Effector CD4-positive, alpha-beta T cell (primary cell): Measurements from ENCODE around the gene SORBS1.
A peak's percentile ranks its signal among the peaks of the same experiment; 100 is the strongest.

Experiments used
- DNase-seq: peaks from one replicate; pipeline ENCODE4 v3.0.0-alpha.2; 2020

Gene SORBS1

DNA sequence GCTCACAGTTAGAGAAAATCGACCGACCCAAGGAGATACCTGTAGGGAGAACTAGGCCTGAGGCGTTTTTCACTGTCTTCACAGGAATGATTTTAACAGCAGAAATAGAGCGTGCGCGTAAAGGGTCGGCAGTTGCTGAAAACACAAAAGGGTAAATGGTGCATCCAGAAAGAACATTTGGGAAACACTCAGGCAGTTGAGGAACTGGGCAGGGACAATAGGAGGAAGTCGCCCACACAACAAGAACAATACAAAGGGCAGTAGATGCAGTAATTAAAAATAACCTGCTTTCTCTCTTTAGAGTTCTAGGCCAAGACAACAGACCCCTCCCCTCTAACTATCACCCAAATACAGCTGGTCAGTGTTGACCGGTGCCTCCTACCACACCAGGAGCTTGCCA lies 126.6 kb downstream of the SORBS1 start:
- DNase-seq: no peak

DNA sequence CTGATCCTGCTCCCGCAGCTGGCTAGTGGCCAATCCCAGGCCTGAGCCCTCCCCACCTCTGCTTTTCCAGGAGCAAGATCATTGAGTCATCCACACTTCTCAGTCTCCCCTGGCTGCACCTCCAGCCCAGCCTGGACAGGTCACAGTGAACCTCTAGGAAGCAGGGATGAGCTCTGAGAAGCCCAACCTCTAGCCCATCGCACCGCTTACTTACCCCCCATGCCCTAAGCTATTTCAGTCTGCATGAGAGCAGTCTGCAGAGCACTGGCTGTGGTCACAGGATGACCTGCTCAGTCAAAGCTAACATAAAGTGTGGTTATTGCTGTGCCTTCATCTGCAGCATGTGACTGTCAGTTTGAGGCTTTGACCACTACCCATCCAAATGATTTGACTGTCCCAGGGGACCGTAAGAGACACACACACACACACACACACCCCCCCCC lies 129.2 kb downstream of the SORBS1 start:
- DNase-seq: no peak

DNA sequence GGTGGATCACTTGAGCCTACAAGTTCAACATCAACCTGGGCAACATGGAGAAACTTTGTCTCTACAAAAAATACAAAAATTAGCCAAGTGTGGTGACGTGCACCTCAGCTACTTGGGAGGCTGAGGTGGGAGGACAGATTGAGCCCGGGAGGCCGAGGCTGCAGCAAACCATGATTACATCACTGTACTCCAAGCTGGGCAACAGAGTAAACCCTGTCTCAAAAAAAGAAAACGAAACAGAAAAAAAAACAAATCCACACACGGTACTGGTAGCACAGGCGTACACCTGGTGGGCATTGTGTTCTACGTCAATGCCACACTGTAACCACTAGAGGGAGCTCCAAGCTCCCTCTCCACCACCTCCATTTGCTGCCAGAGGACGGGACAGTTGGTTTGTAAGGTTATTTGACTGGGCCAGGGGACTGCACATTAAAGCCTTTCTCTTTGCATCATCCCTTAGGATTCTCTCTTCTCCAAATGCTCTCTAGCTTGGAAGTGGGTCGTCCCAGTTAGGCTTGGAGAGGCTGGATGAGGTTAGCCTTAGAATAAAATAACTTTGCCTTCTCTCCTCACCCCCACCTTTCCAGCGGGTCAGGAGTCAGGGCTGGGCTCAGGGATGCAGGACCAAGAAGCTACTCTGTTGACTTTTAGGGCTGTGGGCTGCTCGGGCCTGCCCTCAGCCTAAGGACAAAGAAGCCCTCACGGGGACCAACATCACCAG lies 130.8 kb downstream of the SORBS1 start:
- DNase-seq: peak; percentile 15

DNA sequence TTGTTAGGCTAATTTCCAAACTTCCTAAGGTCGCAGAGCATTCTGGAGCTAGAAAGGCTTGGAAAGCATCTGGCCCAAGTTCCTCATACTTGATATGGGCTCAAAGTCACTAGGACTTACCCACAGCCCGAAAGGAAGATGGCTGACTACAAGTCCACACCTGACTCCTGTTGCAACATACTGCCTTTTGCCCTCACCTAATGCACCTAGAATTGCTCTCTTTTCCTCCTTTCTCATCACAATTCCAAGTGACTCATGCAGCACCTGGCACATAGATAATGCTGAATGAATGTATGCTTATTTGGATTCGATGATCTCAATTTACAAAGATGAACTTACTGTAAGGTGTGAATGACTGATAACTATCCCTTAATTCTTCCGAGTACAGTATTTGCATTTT lies 131.5 kb downstream of the SORBS1 start:
- no peak for DNase-seq

DNA sequence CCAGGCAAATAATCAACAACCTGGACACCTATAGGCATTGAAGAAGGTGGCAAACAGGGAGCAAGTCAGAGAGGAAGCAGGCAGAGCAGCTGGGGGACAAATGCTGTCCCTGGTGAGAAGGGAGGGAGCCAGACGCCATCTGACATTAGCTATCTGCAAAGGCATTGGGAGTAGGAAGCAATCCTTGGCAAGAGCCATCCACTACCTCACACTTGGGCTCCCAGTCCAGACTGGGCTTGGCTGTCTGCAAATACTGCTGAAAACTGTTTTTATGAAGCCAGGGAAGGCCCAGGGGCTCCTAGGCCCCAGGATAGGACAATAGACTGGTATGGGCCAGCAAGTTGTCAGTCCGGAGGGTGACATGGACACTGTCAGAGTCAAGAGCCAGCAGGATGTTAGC lies 132.5 kb downstream of the SORBS1 start:
- DNase-seq: no peak

DNA sequence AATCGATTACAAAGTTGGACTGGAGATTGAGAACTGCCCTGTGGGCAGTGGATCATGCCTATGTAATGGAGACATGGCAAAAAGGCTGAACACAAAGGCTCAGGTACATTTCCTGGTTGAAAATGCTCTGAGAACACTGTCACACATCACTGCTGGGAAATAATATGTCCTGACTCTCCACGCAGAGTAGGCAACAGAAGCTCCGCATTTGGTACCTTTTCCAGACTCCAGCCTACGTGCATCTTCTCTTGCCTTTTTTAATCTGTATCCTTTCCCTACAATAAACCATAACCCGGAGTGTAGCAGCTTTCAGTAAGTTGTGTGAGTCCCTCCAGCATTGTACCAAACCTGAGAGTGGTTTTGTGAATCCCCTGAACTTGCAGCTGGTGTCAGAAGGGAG lies 134.7 kb downstream of the SORBS1 start:
- DNase-seq: no peak

DNA sequence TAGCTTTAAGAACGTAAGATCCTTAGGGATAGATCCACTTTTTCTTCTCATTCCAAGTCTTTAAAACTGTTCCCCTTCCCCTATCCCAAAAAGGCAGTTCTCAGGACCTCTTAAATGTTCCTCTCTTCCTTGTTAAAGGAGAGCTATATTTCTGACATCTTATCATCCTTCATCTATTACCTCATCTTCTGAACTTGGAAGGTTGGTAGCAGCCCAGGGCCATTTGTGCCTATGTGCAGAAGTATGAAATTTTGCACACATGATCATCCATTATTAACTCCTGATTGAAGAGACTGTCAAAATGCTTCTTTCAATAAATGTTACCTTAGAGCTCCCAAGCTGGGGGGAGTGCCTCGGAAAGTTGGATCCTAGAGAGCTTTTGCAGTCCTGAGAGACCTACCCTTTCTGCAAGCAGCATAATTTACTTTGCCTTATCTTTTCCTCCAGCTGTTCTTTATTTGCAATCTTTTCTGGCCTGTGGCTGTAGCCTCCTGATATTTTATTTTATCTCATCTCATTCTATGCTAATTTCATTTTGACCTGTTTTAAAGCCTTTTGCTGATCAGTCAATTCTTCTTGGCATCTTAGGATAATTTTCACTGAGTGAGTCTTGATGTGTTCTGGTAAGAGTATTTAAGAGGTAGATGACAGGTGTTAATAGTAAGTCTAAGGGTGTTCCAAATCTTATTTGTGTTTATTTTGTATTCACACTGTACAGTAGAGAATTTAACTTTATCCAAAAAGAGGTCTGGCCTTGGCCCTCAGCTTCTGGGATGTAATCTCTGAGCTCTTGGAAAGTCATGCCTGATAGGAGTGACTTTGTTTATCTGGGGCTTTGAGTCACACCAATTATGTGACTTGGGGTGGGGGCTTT lies 135.3 kb downstream of the SORBS1 start:
- DNase-seq: no peak

DNA sequence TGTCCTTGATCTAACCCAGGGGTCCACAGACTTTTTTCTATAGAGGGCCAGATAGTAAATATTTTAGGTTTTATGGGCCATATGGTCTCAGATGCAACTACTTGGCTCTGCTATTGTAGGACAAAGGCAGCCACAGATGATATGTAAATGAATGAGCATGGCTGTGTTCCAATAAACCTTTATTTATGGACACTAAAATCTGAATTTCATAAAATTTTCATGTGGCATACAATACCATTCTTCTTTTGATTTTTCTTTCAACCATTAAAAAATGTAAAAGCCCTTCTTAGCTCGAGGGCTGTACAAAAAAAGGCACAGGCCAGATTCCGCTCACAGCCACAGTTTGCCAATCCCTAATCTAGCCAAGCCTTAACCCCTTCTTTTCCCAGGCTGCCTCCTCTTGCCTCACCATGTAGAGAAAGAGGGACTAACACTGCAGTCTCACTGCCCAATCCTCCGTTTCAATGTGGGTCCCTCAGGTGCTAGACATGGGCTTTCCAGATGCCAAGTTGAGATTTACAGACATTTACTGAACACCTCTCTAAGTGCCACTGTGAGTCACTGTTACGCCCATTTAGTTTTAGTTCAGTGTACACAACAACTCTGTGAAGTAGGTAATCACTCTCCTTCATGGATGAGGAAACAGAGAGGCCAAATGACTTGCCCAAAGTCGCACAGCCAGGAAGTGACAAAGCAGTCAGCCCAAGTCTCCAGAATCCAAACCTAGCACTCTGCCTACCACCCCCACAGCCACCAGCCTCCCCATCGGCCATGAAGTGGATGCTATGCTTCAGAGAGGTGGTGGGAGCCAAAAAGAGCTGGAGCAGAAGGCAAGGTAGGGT lies 137.8 kb downstream of the SORBS1 start:
- DNase-seq: no peak

DNA sequence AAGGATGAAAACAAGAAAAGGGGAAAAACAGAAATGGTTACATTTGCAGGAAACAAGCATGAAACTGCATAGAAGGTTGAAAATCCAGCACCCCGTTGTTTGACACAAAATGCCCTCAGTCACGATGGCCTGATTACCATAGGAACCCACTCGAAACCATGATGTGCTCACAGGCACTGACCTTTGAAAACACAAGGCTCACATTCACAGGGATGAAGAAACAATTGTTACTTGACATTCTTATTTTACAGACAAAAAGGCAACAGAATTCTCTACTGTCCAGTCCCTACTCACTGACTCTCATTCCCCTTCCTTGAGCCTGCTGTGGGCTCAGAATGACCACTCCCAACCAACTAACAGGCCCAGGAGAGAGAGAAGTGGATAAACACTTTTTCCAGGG lies 138.9 kb downstream of the SORBS1 start:
- DNase-seq: no peak

DNA sequence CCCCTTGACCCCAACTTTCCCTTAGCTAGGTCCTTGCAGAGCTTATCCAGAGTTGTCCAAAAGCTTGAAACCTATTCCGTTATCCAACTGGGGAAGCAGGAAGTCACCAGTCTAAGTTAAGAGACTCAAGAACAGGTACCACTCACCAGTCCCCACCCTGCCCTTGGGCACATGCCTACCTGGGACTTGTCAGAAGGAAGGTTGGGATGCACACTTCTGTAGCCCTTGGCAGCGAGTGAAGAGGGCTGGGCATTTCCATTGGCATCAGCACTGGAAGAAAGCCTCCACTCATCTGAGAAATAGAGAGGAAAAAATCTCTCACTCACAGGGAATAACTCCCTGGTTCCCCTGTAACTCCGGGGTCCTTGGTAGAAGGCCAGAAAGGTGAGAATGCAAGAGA lies 139.4 kb downstream of the SORBS1 start:
- no peak for DNase-seq

DNA sequence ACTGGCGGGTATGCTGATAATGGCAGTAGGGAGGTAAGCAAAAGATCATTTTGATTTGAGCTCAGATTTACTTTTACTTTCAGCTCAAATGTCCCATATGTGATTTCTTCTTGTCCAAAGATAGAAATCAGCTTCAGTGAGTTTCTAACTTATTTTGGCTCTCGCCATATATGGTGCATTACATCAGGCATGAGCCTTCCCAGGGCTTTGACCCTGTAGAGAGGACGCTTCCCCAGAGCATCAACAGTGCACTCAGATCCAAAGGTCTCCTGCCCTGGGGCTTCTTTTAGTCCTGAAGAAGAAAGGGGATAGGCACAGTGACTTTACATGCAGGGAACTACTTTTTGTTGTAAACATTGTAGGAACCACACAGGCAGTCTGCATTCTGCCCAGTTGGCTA lies 141.8 kb downstream of the SORBS1 start:
- DNase-seq: no peak

DNA sequence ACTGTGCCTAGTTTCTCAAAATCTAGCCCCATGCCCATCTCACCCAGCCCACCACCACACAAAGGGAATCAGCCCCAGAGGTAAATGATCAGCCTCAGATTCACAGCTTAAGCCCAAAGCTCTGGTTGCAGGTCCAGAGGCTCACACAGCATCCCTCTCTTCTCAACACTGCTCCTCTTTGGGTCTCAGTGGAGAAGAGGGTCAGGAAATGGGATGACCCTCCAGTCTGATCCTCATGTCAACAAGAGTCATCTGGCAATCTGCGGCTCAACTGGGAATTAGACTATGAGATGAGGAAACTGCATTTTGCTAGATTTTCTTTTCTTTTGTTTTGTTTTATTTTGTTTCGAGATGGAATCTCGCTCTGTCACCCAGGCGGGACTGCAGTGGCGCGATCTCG lies 144.2 kb downstream of the SORBS1 start:
- DNase-seq: no peak

DNA sequence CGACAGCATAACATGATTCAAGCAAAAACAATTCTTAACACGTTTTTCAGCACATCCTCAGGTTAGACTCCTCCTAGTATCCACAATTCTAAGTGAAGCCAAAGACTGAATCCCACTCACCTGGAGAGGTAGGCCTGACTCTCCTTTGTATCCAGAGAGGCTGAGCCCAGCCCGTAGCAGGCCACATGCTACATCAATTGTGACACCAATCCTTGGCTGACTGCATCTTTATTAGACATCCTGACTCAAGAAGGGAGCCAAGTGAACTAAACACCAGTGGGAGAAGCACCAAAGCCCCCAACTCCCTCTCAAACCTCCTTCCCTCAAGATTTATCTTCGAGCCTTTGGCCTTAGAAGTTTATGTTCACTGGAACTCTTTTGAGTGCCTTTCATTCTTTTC lies 144.9 kb downstream of the SORBS1 start:
- DNase-seq: no peak

DNA sequence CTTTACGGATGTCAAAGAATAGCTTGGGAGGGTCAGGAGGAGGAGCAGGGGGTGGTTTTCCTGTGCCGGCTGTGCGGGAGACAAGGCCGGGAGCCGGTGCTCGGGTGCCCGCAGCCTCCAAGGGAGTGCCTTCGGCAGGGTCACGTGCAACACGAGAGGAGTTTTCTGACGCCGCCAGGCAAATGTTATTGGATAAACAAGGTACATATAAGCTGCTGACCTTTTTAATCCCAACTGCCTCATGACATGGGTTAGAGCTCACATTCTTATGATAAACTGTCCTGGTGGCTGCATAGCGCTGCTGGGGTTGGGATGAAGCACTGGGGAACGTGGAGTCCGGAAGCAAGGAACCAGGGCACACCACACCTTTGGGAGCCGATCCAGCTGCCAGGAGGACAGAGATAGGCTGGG lies 145.5 kb downstream of the SORBS1 start:
- DNase-seq: no peak

DNA sequence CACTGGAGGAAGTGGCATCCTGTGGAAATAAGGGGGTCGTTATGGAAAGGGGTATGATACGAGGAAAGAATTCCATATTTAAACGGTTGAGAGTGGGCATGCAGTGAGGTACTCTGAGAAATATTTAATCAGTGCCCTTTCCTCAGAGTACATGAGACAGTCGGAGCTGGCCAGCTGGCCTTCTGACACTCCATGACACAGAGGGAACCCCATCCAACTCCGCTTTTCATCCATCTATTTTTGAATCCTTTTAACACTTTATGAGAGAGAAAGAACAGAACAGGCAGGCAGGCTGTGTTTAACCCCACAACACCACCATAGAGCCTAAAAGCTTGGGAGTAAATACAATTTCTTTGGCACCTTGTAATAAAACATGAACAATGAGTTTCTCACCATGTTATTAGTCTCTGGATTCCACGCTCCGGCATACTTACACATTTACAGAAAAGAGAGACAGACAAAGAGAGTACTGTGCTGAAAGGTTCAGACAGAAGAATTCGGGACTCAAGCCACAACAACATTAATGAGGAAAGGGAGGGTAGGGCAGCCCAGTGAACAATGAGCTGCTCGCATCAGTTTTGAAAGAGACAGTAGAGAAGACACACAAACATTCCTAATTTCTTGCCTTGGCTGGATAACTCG lies 146.2 kb downstream of the SORBS1 start:
- DNase-seq: no peak

DNA sequence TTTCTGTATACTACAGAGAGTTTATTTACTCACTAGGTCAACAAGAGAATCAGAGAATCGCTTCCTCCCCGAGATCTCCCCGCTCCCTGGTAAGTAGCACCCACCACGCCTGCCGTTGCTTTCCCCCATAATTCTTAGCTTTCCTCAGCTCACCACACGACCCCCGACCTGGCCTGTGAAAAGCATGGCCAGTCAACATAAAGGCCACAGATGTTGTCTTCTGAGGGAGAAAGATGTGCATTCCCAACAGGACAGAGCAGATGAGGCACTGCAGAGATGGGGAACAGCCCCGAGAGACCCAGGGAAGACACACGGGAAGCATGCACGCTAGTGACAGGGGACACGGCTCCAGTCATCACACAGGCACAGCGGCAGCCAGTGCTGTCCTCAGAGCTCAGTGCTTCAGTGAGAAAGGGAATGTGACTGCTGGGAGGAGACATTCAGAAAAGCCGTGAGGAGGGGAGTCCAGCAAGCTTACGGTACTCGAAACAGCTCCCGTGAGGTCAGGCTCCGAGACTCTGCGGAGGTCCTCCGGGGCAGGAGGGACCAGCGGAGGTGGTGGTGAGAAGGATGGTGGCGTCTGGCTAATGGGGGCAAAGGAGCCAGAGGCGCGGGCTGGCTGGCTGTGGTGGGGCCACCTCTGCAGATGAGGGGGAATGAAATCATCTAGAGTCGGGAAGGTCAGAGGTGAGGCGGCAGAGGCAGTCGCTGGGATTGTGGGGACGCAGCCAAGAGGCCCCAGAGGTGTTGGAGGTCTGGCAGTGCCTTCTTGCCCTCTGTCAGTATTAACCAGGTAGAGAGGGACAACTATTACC lies 146.9 kb downstream of the SORBS1 start:
- no peak for DNase-seq

DNA sequence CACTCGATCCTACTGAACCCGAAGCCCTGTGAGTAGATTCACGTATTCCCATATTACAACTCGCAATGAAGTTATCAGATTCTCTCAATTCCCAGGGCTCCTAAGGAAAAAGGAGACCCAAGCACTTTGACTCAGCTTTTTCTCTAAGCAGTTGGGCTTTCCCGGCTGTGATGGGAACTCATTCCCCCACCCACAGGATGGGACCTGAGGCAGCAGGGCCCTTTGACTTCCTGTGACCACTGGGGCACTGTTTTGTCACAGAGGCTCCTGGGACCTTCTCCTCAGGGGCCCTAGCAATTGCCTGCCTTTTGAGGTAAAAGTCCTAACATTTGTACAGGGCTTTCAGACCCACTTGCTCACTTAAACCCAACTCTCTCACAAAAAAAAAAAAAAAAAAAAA lies 147.6 kb downstream of the SORBS1 start:
- no peak for DNase-seq

DNA sequence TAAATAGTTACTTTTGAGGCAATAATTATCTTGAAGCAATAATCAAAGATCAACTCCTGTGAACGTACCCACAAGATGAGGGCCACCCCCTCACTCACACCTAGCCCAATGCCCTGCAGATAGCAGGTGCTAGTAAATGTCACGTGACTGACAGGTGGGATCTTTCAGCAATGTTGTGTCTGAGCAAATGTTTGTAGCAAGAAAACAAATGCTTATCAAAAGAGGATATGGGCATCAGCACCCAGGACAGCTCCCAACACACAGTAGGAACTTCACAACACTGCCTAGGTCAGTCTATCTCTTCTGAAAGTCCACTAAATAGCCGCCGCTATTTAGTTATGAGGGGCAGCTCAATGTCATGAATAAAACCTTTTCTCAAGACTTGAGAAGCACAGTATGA lies 149.5 kb downstream of the SORBS1 start:
- no peak for DNase-seq

DNA sequence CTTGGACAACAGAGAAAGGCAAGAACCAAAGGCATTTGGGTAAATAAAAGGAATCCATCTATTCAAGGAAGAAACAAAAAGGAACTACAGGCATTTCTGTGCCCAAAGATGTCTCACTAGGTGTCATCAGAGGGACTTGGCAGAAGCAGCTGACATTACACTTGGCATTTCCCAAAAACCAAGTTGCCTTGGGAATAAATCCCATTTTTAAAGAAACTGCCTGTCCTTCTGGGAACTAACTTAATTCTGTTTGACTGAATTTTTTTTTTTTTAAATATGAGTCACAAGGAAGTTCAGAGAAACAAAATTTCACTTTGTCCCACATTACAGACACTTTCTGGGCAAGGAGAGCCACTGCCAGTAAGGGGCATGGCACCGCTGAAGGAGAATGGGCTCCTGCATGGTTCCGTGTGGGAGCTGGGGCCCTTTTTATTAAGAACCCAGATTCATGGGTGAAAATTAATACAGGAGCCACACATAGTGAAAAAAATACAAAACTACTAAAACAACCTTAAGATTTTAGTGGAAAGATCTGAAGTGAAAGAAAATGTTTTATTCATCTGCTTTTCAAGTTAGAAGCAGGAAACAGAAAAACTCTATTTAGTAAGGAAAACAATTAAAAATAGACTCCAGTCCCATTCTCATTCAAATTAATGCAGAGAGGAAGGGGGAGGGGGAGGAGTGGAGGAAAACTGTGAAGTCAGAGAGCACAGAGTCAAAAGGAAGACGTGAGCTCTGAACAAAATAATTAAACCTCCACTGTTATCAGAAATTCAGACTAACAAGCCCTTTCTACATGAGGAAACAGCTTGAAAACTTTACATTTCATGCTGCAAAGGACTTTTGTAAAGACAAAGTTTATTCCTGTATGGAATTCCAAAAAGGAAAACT lies 151.9 kb downstream of the SORBS1 start:
- no peak for DNase-seq

DNA sequence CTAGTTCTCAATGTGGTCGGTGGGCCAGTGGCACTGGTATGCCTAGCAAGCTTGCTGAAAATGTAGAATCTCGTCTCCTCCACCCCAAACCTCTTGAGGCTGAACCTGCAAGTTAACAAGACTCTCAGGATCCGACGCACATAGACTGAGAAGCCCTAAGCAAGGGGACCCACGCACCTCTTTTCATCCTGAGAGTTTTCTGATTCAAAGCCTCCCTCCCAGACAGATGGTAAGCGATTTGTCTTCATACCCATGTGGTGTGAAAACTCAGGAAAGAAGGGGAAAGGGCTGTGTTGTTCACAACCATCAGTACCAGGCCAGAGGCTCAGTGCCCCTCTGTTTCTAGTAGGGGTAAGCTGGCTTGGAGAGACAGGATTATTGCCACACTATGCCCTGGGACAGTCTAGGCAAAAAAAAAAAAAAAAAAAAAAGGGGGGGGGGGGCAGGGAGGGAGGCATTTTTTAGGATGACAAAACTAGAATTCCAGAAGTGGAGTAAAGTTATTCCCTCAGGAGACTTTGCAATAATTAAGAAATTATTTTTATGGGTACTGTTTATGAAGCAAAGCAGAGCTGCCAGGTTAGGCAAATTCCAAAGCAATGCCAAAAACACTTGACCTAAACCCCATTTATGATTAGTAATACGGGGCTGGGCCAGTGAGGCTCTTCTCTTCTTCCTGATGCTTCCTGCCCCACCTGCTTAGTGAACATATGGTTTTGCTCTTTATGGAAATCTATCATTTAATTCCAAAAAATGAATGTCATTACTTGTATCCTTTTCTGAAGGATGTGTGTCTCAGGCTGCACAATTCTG lies 152.8 kb downstream of the SORBS1 start:
- DNase-seq: no peak
